PFSK-1 (cell line): ENCODE measurements around the gene RASSF7.

Experiments
- FOXP2 ChIP-seq: optimal IDR thresholded peaks from 2 replicates; pipeline ENCODE3; 2011; ENCODE audit warnings: borderline replicate concordance, control low read depth, inconsistent platforms; ENCODE audit not compliant: insufficient read depth; ENCODE audit errors: extremely low read length, extremely low read depth
- POLR2AphosphoS5 ChIP-seq: IDR thresholded peaks from 2 replicates; pipeline ENCODE4 v1.6.1; 2012; ENCODE audit warnings: low read depth, mild to moderate bottlenecking, control low read depth, low read length, moderate library complexity
- SIN3A ChIP-seq: IDR thresholded peaks from 2 replicates; pipeline ENCODE4 v1.6.1; 2012; ENCODE audit warnings: mild to moderate bottlenecking, low read length, moderate library complexity, borderline replicate concordance; ENCODE audit not compliant: insufficient read depth
- TAF1 ChIP-seq: IDR thresholded peaks from 2 replicates; pipeline ENCODE4 v1.6.1; 2012; ENCODE audit warnings: low read length, control low read depth, borderline replicate concordance; ENCODE audit not compliant: insufficient read depth
- TF ChIP-seq, protein P1 (sequence below), 2 experiments: IDR thresholded peaks; 2 replicates each; pipeline versions ENCODE4 v1.6.1 to v1.8.0; 2011 to 2012; ENCODE audit warnings: low read depth in 2 of 2, low read length in 2 of 2, control low read depth in 1 of 2, inconsistent platforms in 1 of 2, mild to moderate bottlenecking in 1 of 2, moderate library complexity in 1 of 2; ENCODE audit not compliant: insufficient read depth in 1 of 2

RASSF7 gene

DNA sequence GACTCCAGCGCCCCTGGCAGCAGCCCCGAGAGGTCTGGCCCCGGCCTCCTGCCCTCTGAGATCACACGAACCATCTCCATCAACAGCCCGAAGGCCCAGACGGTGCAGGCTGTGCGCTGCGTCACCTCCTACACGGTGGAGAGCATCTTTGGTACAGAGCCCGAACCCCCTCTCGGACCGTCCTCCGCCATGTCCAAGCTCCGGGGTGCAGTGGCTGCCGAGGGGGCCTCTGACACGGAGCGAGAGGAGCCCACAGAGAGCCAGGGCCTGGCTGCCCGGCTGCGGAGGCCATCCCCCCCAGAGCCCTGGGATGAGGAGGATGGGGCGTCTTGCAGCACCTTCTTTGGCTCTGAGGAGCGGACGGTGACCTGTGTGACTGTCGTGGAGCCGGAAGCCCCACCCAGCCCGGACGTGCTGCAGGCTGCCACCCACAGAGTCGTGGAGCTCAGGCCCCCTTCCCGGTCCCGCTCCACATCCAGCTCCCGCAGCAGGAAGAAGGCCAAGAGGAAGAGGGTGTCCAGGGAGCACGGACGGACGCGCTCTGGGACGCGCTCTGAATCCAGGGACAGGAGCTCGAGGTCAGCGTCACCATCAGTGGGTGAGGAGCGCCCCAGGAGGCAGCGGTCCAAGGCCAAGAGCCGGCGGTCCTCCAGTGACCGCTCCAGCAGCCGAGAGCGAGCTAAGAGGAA lies 47.3 kb downstream of the RASSF7 start:
- TF ChIP-seq POLR2AphosphoS5: no peak
- no peak for TF ChIP-seq FOXP2
- TF ChIP-seq TAF1: no peak
- TF ChIP-seq SIN3A: no peak
- TF ChIP-seq, protein P1, sequence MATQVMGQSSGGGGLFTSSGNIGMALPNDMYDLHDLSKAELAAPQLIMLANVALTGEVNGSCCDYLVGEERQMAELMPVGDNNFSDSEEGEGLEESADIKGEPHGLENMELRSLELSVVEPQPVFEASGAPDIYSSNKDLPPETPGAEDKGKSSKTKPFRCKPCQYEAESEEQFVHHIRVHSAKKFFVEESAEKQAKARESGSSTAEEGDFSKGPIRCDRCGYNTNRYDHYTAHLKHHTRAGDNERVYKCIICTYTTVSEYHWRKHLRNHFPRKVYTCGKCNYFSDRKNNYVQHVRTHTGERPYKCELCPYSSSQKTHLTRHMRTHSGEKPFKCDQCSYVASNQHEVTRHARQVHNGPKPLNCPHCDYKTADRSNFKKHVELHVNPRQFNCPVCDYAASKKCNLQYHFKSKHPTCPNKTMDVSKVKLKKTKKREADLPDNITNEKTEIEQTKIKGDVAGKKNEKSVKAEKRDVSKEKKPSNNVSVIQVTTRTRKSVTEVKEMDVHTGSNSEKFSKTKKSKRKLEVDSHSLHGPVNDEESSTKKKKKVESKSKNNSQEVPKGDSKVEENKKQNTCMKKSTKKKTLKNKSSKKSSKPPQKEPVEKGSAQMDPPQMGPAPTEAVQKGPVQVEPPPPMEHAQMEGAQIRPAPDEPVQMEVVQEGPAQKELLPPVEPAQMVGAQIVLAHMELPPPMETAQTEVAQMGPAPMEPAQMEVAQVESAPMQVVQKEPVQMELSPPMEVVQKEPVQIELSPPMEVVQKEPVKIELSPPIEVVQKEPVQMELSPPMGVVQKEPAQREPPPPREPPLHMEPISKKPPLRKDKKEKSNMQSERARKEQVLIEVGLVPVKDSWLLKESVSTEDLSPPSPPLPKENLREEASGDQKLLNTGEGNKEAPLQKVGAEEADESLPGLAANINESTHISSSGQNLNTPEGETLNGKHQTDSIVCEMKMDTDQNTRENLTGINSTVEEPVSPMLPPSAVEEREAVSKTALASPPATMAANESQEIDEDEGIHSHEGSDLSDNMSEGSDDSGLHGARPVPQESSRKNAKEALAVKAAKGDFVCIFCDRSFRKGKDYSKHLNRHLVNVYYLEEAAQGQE (IDR thresholded peaks at IDR 0.05; ENCODE audit: insufficient read depth in 1 of 2, low read depth in 2 of 2, low read length in 2 of 2): no peak

DNA sequence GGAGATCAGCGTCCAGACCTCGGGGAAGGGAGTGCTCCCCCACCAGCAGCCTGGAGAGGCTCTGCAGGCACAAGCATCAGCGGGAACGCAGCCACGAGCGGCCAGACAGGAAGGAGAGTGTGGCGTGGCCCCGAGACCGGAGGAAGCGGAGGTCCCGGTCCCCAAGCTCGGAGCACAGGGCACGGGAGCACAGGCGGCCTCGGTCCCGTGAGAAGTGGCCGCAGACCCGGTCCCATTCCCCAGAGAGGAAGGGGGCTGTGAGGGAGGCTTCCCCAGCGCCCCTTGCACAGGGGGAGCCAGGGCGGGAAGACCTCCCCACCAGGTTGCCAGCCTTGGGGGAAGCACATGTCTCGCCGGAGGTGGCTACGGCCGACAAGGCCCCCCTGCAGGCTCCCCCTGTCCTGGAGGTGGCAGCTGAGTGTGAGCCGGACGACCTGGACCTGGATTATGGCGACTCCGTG lies 48.1 kb downstream of the RASSF7 start:
- TF ChIP-seq TAF1 (no peak), SIN3A (no peak), POLR2AphosphoS5 (no peak), FOXP2 (no peak)
- TF ChIP-seq, protein P1 (IDR thresholded peaks at IDR 0.05; ENCODE audit: insufficient read depth in 1 of 2, low read depth in 2 of 2, low read length in 2 of 2): no peak

DNA sequence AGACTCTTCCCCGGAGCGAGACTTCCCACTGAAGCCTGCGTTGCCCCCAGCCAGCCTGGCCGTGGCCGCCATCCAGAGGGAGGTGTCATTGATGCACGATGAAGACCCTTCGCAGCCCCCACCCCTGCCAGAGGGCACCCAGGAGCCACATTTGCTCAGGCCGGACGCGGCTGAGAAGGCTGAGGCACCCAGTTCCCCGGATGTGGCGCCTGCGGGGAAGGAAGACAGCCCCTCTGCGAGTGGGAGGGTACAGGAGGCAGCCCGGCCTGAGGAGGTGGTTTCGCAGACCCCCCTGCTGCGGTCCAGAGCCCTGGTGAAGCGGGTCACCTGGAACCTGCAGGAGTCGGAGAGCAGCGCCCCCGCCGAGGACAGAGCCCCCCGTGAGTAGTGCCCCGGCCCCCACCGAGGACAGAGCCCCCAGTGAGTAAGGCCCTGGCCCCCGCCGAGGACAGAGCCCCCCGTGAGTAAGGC lies 48.6 kb downstream of the RASSF7 start:
- TF ChIP-seq, protein P1 (IDR thresholded peaks at IDR 0.05; ENCODE audit: insufficient read depth in 1 of 2, low read depth in 2 of 2, low read length in 2 of 2): no peak
- TF ChIP-seq FOXP2 (no peak), TAF1 (no peak), SIN3A (no peak), POLR2AphosphoS5 (no peak)

DNA sequence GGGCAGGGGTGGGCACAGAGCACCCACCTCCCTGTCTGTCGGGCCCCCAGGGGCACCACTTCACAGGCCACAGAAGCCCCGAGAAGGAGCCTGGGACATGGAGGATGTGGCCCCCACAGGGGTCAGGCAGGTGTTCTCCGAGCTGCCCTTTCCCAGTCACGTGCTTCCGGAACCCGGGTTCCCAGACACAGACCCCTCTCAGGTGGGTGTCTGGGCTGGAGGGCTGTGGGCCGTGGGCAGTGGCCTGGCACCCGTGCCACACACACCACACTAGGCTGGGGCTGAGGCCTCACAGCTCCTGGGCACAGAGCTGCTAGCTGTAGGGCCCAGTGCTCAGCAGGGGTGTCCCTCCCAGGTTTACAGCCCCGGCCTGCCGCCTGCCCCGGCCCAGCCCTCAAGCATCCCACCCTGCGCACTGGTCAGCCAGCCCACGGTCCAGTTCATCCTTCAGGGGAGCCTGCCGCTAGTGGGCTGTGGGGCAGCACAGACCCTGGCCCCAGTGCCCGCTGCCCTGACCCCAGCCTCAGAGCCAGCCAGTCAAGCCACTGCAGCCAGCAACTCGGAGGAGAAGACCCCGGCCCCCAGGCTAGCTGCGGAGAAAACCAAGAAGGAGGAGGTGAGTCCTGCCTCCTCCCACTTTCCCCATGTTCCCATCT lies 49.5 kb downstream of the RASSF7 start:
- TF ChIP-seq POLR2AphosphoS5 (no peak), TAF1 (no peak), SIN3A (no peak), FOXP2 (no peak)
- TF ChIP-seq, protein P1 (IDR thresholded peaks at IDR 0.05; ENCODE audit: insufficient read depth in 1 of 2, low read depth in 2 of 2, low read length in 2 of 2): no peak
